H1 (cell line): ENCODE data around the gene DENND1A.

Experiments used
- EGR1 ChIP-seq: IDR thresholded peaks from 2 replicates; pipeline ENCODE4 v1.6.1; 2011; ENCODE audit warnings: low read depth, low read length, borderline replicate concordance
- HDAC2 ChIP-seq, 2 experiments: fragments of 300-600 bp in 1 of 2; sonication (generic) in 1 of 2; IDR thresholded peaks; 2 replicates each; pipeline ENCODE4 v1.6.1; 2011 to 2012; ENCODE audit warnings: low read depth in 2 of 2, low read length in 2 of 2, mild to moderate bottlenecking in 2 of 2, moderate library complexity in 2 of 2, borderline replicate concordance in 1 of 2, inconsistent platforms in 1 of 2
- POLR2AphosphoS5 ChIP-seq: IDR thresholded peaks from 2 replicates; pipeline ENCODE4 v1.6.1; 2011; ENCODE audit warnings: low read depth, low read length
- TF ChIP-seq, protein P1 (sequence below), 3 experiments: IDR thresholded peaks; 1 replicate in 2 of 3; 2 replicates in 1 of 3; pipeline versions ENCODE4 v1.5.1 to v1.6.1; 2011; ENCODE audit warnings: low read length in 3 of 3, mild to moderate bottlenecking in 3 of 3, inconsistent platforms in 2 of 3, low read depth in 1 of 3, moderate library complexity in 1 of 3; ENCODE audit not compliant: insufficient read depth in 1 of 3; ENCODE audit errors: control extremely low read depth in 1 of 3

DNA sequence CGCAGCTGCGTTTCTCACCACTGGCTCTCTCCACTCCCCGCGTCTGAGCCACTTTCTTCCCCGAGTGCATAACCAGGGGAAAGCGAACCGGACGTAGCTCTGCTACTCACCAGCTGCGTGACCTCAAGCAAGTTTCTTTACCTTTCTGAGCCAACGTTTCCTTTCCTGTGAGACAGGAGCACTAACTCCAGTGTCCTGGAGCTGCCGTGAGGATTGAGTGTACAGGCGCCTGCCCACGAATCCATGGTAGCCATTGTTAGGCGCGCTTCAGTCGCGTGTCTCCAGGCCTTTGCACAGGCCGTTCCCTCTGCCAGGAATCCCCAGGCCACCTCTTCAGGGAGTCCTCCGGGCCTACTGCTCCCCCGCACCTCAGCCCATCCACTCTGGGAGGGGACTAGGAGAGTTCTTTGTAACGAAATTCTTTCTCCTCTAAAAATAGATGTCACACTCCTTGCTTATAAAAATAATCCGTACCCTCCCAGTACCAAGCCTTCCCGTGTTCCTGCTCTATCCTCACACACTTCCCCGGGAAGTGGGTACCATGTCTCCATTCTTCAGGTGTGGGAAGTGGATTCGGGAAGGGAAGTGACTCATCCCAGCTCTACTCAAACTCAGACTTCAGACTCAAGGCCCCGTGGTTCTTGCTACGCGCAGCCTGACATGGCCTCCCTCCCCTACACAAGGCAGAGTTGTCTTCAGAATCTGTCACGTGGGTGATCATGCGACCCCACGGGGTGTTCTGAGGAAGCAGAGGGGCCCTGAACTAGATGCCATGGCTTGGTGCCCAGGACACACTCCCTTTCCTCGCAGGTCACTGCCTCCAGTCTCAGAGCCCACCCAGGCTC is 590.0 kb downstream of the DENND1A start:
- TF ChIP-seq EGR1 (no peak), POLR2AphosphoS5 (no peak), HDAC2 (IDR thresholded peaks at IDR 0.05; ENCODE audit: borderline replicate concordance in 1 of 2, low read depth in 2 of 2, low read length in 2 of 2) (no peak)
- TF ChIP-seq, protein P1, sequence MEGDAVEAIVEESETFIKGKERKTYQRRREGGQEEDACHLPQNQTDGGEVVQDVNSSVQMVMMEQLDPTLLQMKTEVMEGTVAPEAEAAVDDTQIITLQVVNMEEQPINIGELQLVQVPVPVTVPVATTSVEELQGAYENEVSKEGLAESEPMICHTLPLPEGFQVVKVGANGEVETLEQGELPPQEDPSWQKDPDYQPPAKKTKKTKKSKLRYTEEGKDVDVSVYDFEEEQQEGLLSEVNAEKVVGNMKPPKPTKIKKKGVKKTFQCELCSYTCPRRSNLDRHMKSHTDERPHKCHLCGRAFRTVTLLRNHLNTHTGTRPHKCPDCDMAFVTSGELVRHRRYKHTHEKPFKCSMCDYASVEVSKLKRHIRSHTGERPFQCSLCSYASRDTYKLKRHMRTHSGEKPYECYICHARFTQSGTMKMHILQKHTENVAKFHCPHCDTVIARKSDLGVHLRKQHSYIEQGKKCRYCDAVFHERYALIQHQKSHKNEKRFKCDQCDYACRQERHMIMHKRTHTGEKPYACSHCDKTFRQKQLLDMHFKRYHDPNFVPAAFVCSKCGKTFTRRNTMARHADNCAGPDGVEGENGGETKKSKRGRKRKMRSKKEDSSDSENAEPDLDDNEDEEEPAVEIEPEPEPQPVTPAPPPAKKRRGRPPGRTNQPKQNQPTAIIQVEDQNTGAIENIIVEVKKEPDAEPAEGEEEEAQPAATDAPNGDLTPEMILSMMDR (IDR thresholded peaks at IDR 0.05; ENCODE audit: control extremely low read depth in 1 of 3, insufficient read depth in 1 of 3, low read depth in 1 of 3, low read length in 3 of 3): no peak
